OCI-LY3 (cell line): ENCODE measurements around the gene JAKMIP2.

Experiments used
- EZH2phosphoT487 ChIP-seq: fragments of 200-600 bp; shearing (Covaris generic); IDR thresholded peaks from 2 replicates; pipeline ENCODE4 v1.6.1; 2018; ENCODE audit warnings: antibody characterized with exemption, mixed run types, low read depth
- TF ChIP-seq, protein P1 (sequence below): fragments of 200-600, 300-600 bp; sonication (generic); IDR thresholded peaks from 2 replicates; pipeline ENCODE4 v1.5.1; 2014; ENCODE audit warnings: antibody characterized with exemption, low read length, low read depth

DNA sequence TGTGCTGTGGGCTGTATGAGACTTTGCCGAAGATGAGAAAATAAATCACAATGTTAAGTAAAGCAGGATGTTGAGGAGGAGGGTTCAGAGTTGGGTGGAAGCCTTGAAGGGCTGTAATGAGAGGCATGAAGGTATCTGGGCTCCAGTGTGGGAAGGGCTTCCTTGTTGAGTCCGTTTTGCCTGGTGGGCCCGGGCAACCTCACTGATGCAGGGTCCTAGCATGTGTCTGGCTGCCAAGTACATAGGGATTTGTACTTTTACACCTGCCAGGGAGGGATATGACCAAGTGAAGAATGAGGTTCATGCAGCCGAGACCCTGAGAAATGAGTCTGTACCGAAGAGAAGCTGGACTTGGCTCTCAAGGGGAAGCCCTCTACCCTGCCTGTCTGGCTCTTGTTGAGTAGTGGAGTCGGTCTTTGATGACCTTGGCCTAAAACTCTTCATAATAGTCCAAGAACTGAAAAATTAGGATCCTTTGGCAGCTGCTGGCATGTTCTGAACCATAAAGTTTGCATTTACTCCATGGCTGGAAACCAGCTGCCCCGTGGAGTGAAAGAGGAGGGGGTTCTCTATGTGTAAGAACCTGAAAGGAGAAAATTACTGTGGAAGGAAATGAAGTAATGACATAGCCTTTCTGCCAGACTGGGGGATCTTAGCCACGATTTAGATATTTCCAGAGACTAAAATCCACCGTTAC, 213.7 kb downstream of the JAKMIP2 start:
- TF ChIP-seq, protein P1, sequence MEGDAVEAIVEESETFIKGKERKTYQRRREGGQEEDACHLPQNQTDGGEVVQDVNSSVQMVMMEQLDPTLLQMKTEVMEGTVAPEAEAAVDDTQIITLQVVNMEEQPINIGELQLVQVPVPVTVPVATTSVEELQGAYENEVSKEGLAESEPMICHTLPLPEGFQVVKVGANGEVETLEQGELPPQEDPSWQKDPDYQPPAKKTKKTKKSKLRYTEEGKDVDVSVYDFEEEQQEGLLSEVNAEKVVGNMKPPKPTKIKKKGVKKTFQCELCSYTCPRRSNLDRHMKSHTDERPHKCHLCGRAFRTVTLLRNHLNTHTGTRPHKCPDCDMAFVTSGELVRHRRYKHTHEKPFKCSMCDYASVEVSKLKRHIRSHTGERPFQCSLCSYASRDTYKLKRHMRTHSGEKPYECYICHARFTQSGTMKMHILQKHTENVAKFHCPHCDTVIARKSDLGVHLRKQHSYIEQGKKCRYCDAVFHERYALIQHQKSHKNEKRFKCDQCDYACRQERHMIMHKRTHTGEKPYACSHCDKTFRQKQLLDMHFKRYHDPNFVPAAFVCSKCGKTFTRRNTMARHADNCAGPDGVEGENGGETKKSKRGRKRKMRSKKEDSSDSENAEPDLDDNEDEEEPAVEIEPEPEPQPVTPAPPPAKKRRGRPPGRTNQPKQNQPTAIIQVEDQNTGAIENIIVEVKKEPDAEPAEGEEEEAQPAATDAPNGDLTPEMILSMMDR, result no peak
- no peak for TF ChIP-seq EZH2phosphoT487
